Mammary epithelial cell (primary cell): Measurements from ENCODE around the gene KLRC3.

Experiments used
- CTCF ChIP-seq, 2 donors: IDR thresholded peaks in 1 of 2; conservative IDR thresholded peaks in 1 of 2; 2 replicates each; pipeline ENCODE4 v1.5.1; 2011 to 2012; ENCODE audit warnings: inconsistent platforms in 2 of 2, low read length in 2 of 2, mild to moderate bottlenecking in 2 of 2, control low read depth in 1 of 2, low read depth in 1 of 2; ENCODE audit not compliant: insufficient read depth in 1 of 2; ENCODE audit errors: extremely low read depth in 1 of 2
- EZH2 ChIP-seq: IDR thresholded peaks from 2 replicates; pipeline ENCODE4 v1.6.1; 2012; ENCODE audit warnings: low read length, inconsistent platforms, borderline replicate concordance

DNA sequence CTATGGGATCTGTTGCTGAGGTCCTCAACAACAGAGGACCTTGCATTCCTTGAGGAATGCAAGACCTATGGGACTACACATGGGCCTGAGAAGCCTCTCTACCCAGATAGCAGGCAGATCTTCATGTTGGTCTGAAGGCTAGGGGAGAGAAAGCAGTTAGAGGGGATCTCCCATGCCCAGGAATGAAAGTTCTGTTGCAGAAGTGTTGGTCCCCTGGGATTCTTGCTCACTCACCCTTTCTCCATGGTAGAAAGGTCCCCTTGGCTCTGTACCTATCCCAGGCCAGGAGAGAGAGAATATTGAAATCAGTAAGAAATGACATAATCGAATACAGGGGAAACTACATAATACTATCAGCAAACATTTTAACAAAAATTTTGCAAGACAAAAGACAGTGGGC lies 49.3 kb upstream of the KLRC3 start:
- TF ChIP-seq CTCF (conservative IDR thresholded peaks at IDR 0.05 in 1 of 2, IDR thresholded peaks at IDR 0.05 in 1 of 2; ENCODE audit: extremely low read depth in 1 of 2, insufficient read depth in 1 of 2, low read depth in 1 of 2, low read length in 2 of 2) (no peak), EZH2 (no peak)
